Activated gamma-delta T cell treated with Interleukin-2 at 50 U/mL for 16 hours (primary cell): ENCODE measurements around the gene AUTS2.
"Not testable (repeated sequence)": the region's sequence is repeated elsewhere in the genome, so short reads cannot be mapped to it uniquely, and the experiment has no call there.

ENCODE experiments used
- DNase-seq: peaks from one replicate; pipeline ENCODE4 v3.0.0-alpha.2; 2020

The AUTS2 gene

GRCh38 chr7:70230761-70231160 is 632.5 kb downstream of the AUTS2 start:
- DNase-seq: no peak

GRCh38 chr7:70233776-70234175 is 635.5 kb downstream of the AUTS2 start:
- DNase-seq: no peak

DNA sequence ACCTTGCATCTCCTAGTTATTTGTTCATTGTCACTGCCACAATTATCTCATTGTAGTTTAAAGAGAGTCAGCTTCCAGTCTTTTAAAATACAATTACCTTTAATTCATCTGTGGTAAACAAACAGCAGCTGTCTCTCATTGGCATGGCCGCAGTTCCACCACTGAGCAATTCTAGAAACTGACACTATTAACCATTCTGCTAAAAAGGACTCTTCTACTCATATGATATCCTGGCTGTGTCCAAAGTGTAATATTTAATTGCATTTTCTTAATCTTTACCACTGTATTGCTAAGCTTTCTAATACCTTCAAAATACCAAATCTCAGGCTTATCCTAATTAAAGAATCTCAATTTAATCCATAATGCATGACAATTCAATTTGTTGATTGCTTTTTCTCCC is 639.0 kb downstream of the AUTS2 start:
- no peak for DNase-seq

GRCh38 chr7:70237831-70238575 is 639.7 kb downstream of the AUTS2 start:
- DNase-seq: no peak

- no peak for DNase-seq
Measured at GRCh38 chr7:70239918-70240317, 641.6 kb downstream of the AUTS2 start.

- no peak for DNase-seq
Measured at GRCh38 chr7:70240873-70241272, 642.6 kb downstream of the AUTS2 start.

- DNase-seq: no peak
Measured at GRCh38 chr7:70241536-70242175, 643.4 kb downstream of the AUTS2 start.

DNA sequence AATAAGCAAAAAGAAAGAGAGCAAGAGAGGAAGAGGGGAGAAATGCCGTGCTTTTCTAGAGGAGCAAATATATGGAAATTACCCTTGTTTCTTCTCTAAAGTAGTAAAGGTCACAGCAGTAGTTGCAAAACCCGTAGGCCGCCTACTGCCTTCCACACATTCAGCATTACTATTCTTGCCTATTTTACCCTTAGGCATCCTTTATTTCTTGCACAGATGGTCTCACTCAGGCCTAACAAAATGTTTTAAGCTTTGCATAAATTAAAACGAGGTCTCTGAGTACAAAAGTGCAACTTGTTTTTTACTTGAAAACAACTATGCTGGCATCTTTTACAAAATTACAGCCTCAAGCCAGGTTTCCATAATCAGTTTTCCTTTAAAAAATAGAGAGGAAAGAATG is 644.6 kb downstream of the AUTS2 start:
- no peak for DNase-seq

GRCh38 chr7:70243443-70243842 is 645.2 kb downstream of the AUTS2 start:
- no peak for DNase-seq

DNA sequence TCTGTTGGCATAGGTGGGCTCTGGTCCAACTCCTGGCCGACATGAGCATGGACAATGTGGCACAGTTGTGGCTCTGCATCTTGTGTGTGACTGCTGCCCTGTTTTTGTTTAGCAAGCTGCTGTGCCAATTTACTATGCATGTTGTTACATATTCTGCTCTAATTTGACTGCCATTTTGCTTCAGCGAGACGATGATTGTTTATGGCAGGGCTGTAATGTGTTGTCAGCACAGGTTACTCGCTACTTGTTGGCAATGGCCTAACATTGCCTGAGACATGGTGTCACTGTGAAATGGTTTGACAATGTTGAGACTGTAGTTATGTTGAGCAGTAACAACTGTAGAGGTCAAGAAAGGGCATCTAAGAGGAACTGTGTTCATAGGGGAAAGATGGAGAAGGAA is 659.6 kb downstream of the AUTS2 start:
- no peak for DNase-seq

- no peak for DNase-seq
Measured at GRCh38 chr7:70259502-70259901, 661.2 kb downstream of the AUTS2 start.

- DNase-seq: no peak
Measured at GRCh38 chr7:70263471-70264255, 665.4 kb downstream of the AUTS2 start.

DNA sequence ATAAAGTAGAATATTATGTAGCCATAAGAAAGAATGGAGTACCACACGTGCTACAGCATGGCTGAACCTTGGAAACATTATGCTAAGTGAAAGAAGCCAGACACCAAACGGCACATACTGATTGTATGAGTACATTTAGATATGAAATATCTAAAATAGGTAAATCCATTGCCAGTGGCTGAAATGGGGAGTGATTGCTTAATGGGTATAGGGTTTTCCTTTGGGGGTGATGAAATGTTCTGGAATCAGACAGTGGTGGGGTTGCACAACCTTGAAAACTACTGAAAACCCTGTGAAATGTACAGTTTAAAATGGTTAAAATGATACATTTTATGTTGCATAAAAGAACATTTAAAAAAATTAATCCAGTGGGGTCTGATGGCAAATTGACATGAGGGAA is 667.9 kb downstream of the AUTS2 start:
- DNase-seq: no peak

- no peak for DNase-seq
Measured at GRCh38 chr7:70267381-70268120, 669.3 kb downstream of the AUTS2 start.

GRCh38 chr7:70268179-70268578 is 669.9 kb downstream of the AUTS2 start:
- DNase-seq: no peak

- DNase-seq: no peak
Measured at GRCh38 chr7:70270149-70270548, 671.9 kb downstream of the AUTS2 start.

GRCh38 chr7:70271617-70272081 is 673.4 kb downstream of the AUTS2 start:
- DNase-seq: no peak

- DNase-seq: not testable (repeated sequence)
Measured at GRCh38 chr7:70275570-70275969, 677.3 kb downstream of the AUTS2 start.

- DNase-seq: no peak
Measured at GRCh38 chr7:70285187-70285586, 686.9 kb downstream of the AUTS2 start.

- no peak for DNase-seq
Measured at GRCh38 chr7:70285854-70286253, 687.6 kb downstream of the AUTS2 start.

DNA sequence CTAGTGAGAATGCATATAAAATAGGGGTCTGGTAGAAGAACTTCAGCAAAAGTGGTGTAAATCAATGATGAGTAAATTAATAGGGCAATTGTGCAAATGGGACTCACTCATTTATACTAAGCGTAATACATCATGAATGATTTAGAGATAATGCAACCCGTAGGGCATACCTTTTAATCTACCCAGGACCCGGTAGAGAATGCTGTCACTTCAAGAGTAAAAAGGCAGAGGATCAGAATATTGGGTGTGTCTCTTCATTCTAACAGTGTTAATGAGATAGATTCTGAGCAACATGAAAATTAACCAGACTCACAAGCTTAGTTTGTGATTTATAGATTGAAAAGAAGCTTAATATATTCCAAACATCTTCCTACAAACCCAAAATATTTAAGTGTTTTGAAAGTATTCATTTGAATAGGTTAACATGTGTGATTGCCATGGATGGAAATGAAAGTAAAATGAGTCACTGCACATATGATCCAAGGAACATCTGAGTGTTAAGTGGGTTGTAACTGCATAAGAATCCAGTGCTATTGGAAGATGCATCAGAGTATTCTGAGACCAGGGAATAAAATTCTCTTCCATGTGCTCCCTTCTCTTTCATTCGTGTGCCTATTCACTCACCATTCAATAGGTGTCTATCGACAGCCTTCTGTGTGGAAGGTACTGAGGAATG is 690.6 kb downstream of the AUTS2 start:
- no peak for DNase-seq

DNA sequence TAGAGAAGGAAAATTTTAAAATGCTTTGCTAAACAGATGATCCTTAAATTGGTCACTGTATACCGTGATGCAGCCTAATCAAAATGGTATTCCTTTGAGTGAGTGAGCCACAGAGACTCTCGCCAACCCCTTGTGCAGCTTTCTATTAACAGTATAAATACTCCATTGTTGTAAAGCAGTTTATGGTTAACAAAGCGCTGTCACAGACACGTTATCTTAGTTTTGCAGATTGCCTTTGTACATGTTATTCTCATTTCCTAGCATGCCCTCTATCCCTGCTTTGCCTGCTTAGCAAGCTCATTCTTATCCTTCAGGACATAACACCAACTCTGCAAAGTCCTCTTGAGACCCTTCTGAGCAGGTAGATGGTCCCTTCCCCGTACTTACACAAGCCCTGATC is 694.4 kb downstream of the AUTS2 start:
- no peak for DNase-seq
